GM12874 (cell line): ENCODE results near the gene TMEM220.
A peak's percentile ranks its signal among the peaks of the same experiment; 100 is the strongest.

Source experiments
- TF ChIP-seq, protein P1 (sequence below): IDR thresholded peaks from 2 replicates; pipeline ENCODE4 v1.5.1; 2011; ENCODE audit warnings: low read depth, mild to moderate bottlenecking, control low read depth, low read length, moderate library complexity; ENCODE audit not compliant: insufficient read depth

Gene TMEM220

DNA sequence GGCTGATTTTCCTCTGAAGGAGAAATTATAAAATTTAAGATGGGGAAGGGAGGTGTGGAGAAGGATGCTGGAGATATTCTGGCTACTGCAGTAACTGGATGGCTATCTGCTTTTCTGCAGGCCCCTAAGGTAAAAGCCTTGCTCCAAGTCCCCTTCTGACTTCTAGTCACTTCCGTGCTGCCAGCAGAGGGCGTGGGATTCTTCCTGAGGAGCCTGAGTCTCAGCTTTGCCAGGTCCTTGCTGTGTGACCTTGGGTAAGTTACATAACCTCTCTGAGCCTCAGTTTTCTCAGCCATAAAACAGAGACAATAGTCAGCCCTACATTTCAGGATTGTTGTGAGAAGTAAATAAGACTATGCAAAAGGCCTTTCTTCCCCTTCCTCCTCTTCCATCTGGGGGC is 24.3 kb upstream of the TMEM220 start:
- TF ChIP-seq, protein P1, sequence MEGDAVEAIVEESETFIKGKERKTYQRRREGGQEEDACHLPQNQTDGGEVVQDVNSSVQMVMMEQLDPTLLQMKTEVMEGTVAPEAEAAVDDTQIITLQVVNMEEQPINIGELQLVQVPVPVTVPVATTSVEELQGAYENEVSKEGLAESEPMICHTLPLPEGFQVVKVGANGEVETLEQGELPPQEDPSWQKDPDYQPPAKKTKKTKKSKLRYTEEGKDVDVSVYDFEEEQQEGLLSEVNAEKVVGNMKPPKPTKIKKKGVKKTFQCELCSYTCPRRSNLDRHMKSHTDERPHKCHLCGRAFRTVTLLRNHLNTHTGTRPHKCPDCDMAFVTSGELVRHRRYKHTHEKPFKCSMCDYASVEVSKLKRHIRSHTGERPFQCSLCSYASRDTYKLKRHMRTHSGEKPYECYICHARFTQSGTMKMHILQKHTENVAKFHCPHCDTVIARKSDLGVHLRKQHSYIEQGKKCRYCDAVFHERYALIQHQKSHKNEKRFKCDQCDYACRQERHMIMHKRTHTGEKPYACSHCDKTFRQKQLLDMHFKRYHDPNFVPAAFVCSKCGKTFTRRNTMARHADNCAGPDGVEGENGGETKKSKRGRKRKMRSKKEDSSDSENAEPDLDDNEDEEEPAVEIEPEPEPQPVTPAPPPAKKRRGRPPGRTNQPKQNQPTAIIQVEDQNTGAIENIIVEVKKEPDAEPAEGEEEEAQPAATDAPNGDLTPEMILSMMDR = peak; percentile 39; the same call in 1 of the 2 replicates

DNA sequence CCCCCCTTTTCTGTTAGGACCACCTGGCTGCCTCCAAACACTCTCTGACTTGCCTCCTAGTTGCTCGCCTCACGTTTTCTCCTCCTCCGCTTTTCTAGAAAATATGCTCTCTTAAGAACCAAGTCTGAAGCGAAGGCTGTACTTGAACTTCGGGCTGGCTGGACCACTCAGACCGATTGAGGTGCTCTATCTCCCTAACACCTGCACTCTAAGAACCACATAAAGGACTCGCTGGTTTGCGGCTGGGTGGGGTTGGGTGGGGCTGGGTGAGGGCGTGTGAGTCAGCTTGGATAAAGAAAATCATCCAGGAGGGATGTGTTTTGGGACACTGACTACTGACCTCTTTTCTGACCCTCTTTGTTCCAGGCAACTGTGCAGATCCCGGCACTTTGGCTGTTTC is 22.9 kb upstream of the TMEM220 start:
- TF ChIP-seq, protein P1 = no peak

DNA sequence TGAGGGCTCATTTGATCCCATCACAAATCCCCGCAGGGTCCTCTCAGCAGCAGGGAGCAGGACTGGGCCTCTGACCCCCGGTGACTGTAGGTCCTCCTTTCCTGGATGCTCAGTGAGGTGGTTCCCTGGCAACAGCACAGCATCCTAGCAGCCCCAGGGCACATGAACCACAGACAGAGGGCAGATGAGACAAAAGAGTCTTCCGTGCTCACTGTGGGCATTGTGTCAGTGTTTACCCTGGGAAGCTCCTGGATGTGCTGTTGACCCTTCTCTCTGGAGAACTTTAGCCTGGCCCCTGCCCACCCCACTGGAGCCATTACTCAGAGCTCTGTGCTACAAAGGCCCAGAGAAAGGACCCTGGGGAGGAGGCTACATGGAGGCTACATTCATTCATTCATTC is 21.7 kb upstream of the TMEM220 start:
- TF ChIP-seq, protein P1 = no peak

DNA sequence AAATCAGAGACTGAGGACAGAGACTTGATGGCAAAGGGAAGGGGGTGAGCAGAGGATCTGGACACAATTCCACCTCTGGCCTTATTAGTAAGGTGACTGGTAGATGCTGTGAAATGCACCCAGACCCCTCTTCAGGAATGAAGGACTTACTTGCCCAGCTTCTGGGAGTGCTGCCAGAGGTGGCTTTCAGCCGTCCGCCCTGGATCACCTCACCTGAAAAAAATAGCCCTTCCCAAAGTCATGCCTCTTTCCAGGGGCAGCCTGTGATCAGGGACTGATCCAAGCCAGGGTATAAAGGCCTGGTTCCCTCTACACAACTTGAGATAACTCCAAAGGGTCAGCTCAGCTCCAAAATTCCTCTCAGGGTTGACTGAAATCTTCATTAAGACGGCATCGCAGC is 20.4 kb upstream of the TMEM220 start:
- TF ChIP-seq, protein P1 = no peak

DNA sequence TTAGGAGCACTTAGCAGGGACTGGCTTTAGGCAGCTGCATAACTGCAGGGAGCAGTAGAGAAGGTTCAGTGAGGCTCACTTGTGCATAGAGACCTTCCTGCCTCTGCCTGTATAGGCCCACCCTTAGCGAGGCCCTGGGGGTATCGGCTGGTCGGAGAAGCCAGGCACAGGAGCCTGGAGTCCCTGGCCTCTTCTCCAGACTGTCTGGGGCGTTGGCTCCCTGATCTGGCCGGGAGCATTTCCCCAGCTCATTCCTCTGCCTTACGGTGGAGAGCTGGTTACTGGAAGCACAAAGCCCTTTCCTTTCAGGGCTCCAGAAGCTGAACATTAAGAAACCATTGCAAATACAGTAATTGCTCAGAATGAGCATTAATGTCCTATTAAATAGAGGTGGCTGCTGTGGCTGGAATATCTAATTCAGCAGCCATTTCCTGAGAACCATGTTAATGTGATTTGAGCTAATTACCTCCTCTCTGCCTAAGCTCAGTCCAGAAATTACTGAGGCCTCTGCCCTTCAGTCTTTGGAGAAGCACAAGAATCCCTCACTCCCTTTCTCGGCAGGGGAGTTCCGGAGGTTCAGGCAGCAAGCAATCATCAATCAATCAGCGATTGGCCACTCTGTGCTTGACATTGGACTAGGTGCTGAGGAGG is 18.8 kb upstream of the TMEM220 start:
- TF ChIP-seq, protein P1 = no peak

DNA sequence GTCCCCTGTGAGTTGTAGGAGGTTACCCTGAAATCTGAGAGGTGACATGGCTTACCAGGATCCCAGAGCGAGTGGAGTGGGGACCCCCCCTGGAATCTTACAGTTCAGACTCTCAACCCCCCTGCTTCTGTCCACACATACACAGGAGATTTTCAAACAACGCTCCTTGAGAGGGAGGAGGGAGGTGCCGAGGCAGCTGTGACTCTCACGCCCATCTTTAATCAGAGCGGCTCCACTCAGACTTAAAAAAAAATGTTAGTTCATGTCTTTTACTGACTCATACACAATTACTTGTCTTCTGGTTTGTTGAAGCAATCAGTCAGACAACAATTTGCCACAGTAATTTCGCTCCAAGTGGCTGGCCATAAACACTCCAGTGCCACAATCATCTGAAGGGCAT is 15.4 kb upstream of the TMEM220 start:
- TF ChIP-seq, protein P1 = no peak

DNA sequence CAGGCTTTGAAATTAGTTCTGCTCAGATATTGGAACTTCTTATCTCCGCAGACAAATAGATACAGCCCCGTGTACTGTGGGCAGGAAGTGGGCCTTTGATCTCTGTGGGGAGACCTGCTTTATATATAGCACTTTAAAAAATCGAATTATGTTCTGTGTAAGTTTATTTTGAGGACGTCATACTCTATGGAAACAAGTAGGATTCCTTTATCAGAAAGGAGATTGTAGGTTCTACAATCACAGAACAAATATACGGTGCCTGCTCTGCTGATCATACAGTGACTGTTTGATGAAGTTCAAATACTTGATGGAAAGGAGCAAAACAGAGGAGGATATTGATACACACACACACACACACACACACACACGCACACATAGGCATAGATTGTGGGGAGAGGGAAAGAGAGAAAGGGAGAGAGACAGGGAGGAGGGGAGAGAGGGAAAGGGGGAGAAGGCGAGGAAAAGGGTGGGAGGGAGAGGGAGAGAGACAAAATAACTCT is 14.7 kb upstream of the TMEM220 start:
- TF ChIP-seq, protein P1 = no peak
